H1 (cell line): Measurements from ENCODE around the gene ATG7. TPM values are rescaled to one million over a fixed set of nuclear protein-coding genes. Genes with fewer than 3 reads are reported as not detected.

Experiments
- CTCF ChIA-PET: fragments of 300-600 bp; sonication (Branson Sonifier 250); formaldehyde crosslinking; loops from one replicate; lab custom pipeline; 2021; ENCODE audit not compliant: partially characterized antibody; lab: Charles Lee
- POLR2A ChIA-PET: fragments of 300-600 bp; sonication (Branson Sonifier 250); formaldehyde crosslinking; loops from one replicate; lab custom pipeline; 2021; ENCODE audit warnings: inconsistent platforms; ENCODE audit not compliant: partially characterized antibody; lab: Charles Lee
- DNase-seq, 2 experiments: peaks; one replicate each; pipeline versions ENCODE4 v3.0.0 to v3.0.0-alpha.2; 2010 to 2022; ENCODE audit warnings: low spot score in 2 of 2, low read depth in 1 of 2, mixed read lengths in 1 of 2
- FAIRE-seq: peaks from 2 replicates; lab custom pipeline; 2011; peaks lifted over from hg19 to GRCh38; lab: Jason Lieb, UNC
- H2AFZ ChIP-seq: 2 replicates; pipeline ENCODE4 v1.8.1; 2012; ENCODE audit warnings: low read length, inconsistent platforms
- H2AK5ac ChIP-seq: 2 replicates; pipeline ENCODE4 v1.6.1; 2013; ENCODE audit warnings: low read depth, low read length
- H2BK120ac ChIP-seq: replicated peaks from 2 replicates; pipeline ENCODE3; 2013; ENCODE audit warnings: low read depth, low read length, inconsistent platforms
- H2BK12ac ChIP-seq: 2 replicates; pipeline ENCODE4 v1.6.1; 2013; ENCODE audit warnings: low read depth, low read length
- H2BK15ac ChIP-seq: 2 replicates; pipeline ENCODE4 v1.6.1; 2013; ENCODE audit warnings: low read length
- H2BK20ac ChIP-seq: 2 replicates; pipeline ENCODE4 v1.6.1; 2013; ENCODE audit warnings: low read length
- H2BK5ac ChIP-seq: 2 replicates; pipeline ENCODE4 v1.6.1; 2013; ENCODE audit warnings: low read depth, low read length
- H3K14ac ChIP-seq: 2 replicates; pipeline ENCODE4 v1.6.1; 2013; ENCODE audit warnings: inconsistent platforms; ENCODE audit not compliant: insufficient read length
- H3K18ac ChIP-seq: 2 replicates; pipeline ENCODE4 v1.6.1; 2013; ENCODE audit warnings: low read length; ENCODE audit errors: extremely low read depth
- H3K23ac ChIP-seq: 2 replicates; pipeline ENCODE4 v1.6.1; 2013; ENCODE audit warnings: inconsistent platforms; ENCODE audit not compliant: insufficient read length
- H3K23me2 ChIP-seq: 2 replicates; pipeline ENCODE4 v1.6.1; 2013; ENCODE audit warnings: low read depth, low read length
- H3K27ac ChIP-seq: 2 replicates; pipeline ENCODE4 v1.6.1; 2011; ENCODE audit warnings: low read depth, low read length, inconsistent platforms
- H3K27me3 ChIP-seq, 4 experiments: replicated peaks in 1 of 4; 1 replicate in 1 of 4; 2 replicates in 3 of 4; pipeline versions ENCODE4 v1.6.1 to v1.8.1; 2011 to 2013; ENCODE audit warnings: low read length in 3 of 4, mild to moderate bottlenecking in 3 of 4, inconsistent platforms in 2 of 4, mixed read lengths in 2 of 4, moderate library complexity in 1 of 4; ENCODE audit not compliant: control insufficient read depth in 3 of 4, insufficient read depth in 3 of 4; ENCODE audit errors: extremely low read depth in 1 of 4
- H3K36me3 ChIP-seq, 4 experiments: 2 replicates each; pipeline versions ENCODE4 v1.6.1 to v1.8.1; 2011 to 2013; ENCODE audit warnings: mild to moderate bottlenecking in 4 of 4, low read length in 3 of 4, moderate library complexity in 2 of 4, control low read depth in 1 of 4, inconsistent platforms in 1 of 4; ENCODE audit not compliant: insufficient read depth in 4 of 4, control insufficient read depth in 2 of 4
- H3K4ac ChIP-seq: replicated peaks from 2 replicates; pipeline ENCODE3; 2013; ENCODE audit warnings: low read length, low read depth, mixed read lengths, inconsistent platforms; ENCODE audit not compliant: insufficient read length
- H3K4me1 ChIP-seq, 4 experiments: replicated peaks in 1 of 4; 1 replicate in 1 of 4; 2 replicates in 3 of 4; pipeline versions ENCODE4 v1.6.1 to v1.8.1; 2011 to 2013; ENCODE audit warnings: low read length in 3 of 4, inconsistent platforms in 2 of 4, mixed read lengths in 1 of 4; ENCODE audit not compliant: insufficient read depth in 4 of 4, control insufficient read depth in 3 of 4
- H3K4me2 ChIP-seq, 2 experiments: 2 replicates each; pipeline versions ENCODE4 v1.6.1 to v1.8.1; 2011 to 2013; ENCODE audit warnings: low read depth in 2 of 2, low read length in 2 of 2, control low read depth in 1 of 2, inconsistent platforms in 1 of 2, mild to moderate bottlenecking in 1 of 2; ENCODE audit not compliant: insufficient read depth in 1 of 2
- H3K4me3 ChIP-seq, 4 experiments: fragments of 200-600, 300-600 bp in 1 of 4; sonication (generic), shearing (Covaris generic), sonication (Bioruptor Twin) in 1 of 4; 2 replicates each; pipeline versions ENCODE4 v1.5.1 to v1.8.1; 2011 to 2016; ENCODE audit warnings: low read length in 4 of 4, low read depth in 3 of 4, control low read depth in 2 of 4, inconsistent platforms in 2 of 4, mild to moderate bottlenecking in 2 of 4, mixed read lengths in 1 of 4, moderate library complexity in 1 of 4; ENCODE audit not compliant: insufficient read depth in 2 of 4; ENCODE audit errors: extremely low read depth in 1 of 4
- H3K56ac ChIP-seq: replicated peaks from 2 replicates; pipeline ENCODE3; 2013; ENCODE audit warnings: low read depth, mild to moderate bottlenecking, mixed read lengths, low read length, inconsistent platforms; ENCODE audit not compliant: insufficient read length
- H3K79me1 ChIP-seq: 2 replicates; pipeline ENCODE4 v1.6.1; 2013; ENCODE audit warnings: low read depth, low read length, control low read depth
- H3K79me2 ChIP-seq, 2 experiments: 2 replicates each; pipeline versions ENCODE4 v1.6.1 to v1.8.1; 2012 to 2013; ENCODE audit warnings: low read length in 2 of 2, mild to moderate bottlenecking in 2 of 2, inconsistent platforms in 1 of 2; ENCODE audit not compliant: insufficient read depth in 2 of 2, control insufficient read depth in 1 of 2
- H3K9ac ChIP-seq, 4 experiments: replicated peaks in 1 of 4; 1 replicate in 1 of 4; 2 replicates in 3 of 4; pipeline versions ENCODE4 v1.6.1 to v1.8.1; 2011 to 2013; ENCODE audit warnings: low read depth in 3 of 4, low read length in 3 of 4, control low read depth in 2 of 4, mild to moderate bottlenecking in 2 of 4, moderate library complexity in 2 of 4, inconsistent platforms in 1 of 4; ENCODE audit errors: extremely low read depth in 1 of 4
- H3K9me3 ChIP-seq, 2 experiments: 2 replicates each; pipeline versions ENCODE4 v1.6.1 to v1.8.1; 2012 to 2013; ENCODE audit warnings: mild to moderate bottlenecking in 2 of 2, moderate library complexity in 2 of 2, control low read depth in 1 of 2, inconsistent platforms in 1 of 2, low read depth in 1 of 2, low read length in 1 of 2, mixed read lengths in 1 of 2; ENCODE audit not compliant: insufficient read depth in 2 of 2
- H4K20me1 ChIP-seq, 2 experiments: replicated peaks in 1 of 2; 2 replicates each; pipeline versions ENCODE3 to v1.8.1; 2011 to 2013; ENCODE audit warnings: inconsistent platforms in 2 of 2, low read length in 2 of 2, mild to moderate bottlenecking in 1 of 2; ENCODE audit not compliant: insufficient read depth in 2 of 2, control insufficient read depth in 1 of 2
- H4K5ac ChIP-seq: 2 replicates; pipeline ENCODE4 v1.6.1; 2013; ENCODE audit warnings: low read length, low read depth, mixed read lengths, inconsistent platforms; ENCODE audit not compliant: insufficient read length
- H4K8ac ChIP-seq: 2 replicates; pipeline ENCODE4 v1.8.0; 2013; ENCODE audit warnings: mild to moderate bottlenecking, moderate library complexity, low read length, inconsistent platforms; ENCODE audit not compliant: insufficient read depth; ENCODE audit errors: extremely low read depth
- H4K91ac ChIP-seq: replicated peaks from 2 replicates; pipeline ENCODE3; 2013; ENCODE audit warnings: low read length, mixed read lengths, inconsistent platforms; ENCODE audit not compliant: insufficient read length
- BACH1 ChIP-seq: IDR thresholded peaks from 2 replicates; pipeline ENCODE4 v1.6.1; 2012; ENCODE audit warnings: low read length, improper control_type of control experiment
- WGBS, 2 experiments: shearing (Covaris generic) in 1 of 2; methylation state at CpG; one replicate each; pipeline versions ENCODE4 v1.1.6 to v1.1.7; 2013 to 2015; ENCODE audit warnings: low lambda C conversion rate in 2 of 2, mixed read lengths in 2 of 2, inconsistent platforms in 1 of 2, low coverage in 1 of 2, missing lambda C conversion rate in 1 of 2; ENCODE audit not compliant: insufficient replicate concordance in 2 of 2, insufficient coverage in 1 of 2, insufficient read length in 1 of 2; ENCODE audit errors: extremely low coverage in 1 of 2, missing lambda C conversion rate in 1 of 2; 5-methylcytosine and 5-hydroxymethylcytosine counted together
- polyA plus RNA-seq, 7 experiments: library from polyadenylated mRNA; depleted of rRNA in 3 of 7; stranded (reverse) in 5 of 7; unstranded in 2 of 7; fragments of >200 nt in 5 of 7; fragments of 200-250 nt in 2 of 7; gene quantifications; 1 replicate in 5 of 7; 2 replicates in 1 of 7; 4 replicates in 1 of 7; pipeline versions ENCODE4 v1.2.1 to v1.2.3, GENCODE V29; 2011 to 2013; ENCODE audit warnings: missing spikeins in 2 of 7, mixed read lengths in 2 of 7
- total RNA-seq: library from RNA; stranded (reverse); fragmentation: NEBNext Ultra II Directional; extraction: Animal tissue kit (Norgen Biotek cat#: 25700); gene quantifications from 2 replicates; pipeline ENCODE4 v1.2.1, GENCODE V29; 2021

Gene ATG7
- total and polyA plus RNA-seq, 2 of the 8 experiments (the other 6 are each of a cell fraction or from before 2014, with no cell fraction given) = 15.0 to 19.1 TPM

- H4K5ac ChIP-seq = no peak overlapping the region
- no peak overlapping the region for H2BK12ac ChIP-seq
- H3K23me2 ChIP-seq = no peaks in the 10 kb centered on the region
- H3K9ac ChIP-seq = no peak overlapping the region
- CTCF ChIA-PET = interaction anchor here (1.3 to 3.1 kb wide), 2 partner anchors 12 to 340 kb away, joined by 3 to 23 read pairs; no protein-coding TSS in a partner anchor
- no peak for FAIRE-seq
- no peak overlapping the region for H4K8ac ChIP-seq
- H2BK120ac ChIP-seq = no peak overlapping the region
- no peak overlapping the region for H3K27ac ChIP-seq
- no peak for DNase-seq
- H3K27me3 ChIP-seq = no peaks in the 10 kb centered on the region
- no peak overlapping the region for H2AFZ ChIP-seq
- H3K23ac ChIP-seq = no peak overlapping the region
- H4K91ac ChIP-seq = no peak overlapping the region
- H3K18ac ChIP-seq = no peak overlapping the region
- no peaks in the 10 kb centered on the region for H3K79me2 ChIP-seq
- H2AK5ac ChIP-seq = no peak overlapping the region
- no peak overlapping the region for H2BK15ac ChIP-seq
- H3K4me3 ChIP-seq = no peak overlapping the region
- no peak overlapping the region for H3K14ac ChIP-seq
- POLR2A ChIA-PET = no interaction called here
- no peak overlapping the region for H3K56ac ChIP-seq
- no peaks in the 10 kb centered on the region for H3K79me1 ChIP-seq
- H2BK5ac ChIP-seq = no peak overlapping the region
- no peak overlapping the region for H3K4ac ChIP-seq
- H4K20me1 ChIP-seq = peaks cover 0 to 2% of the 10 kb centered on the region in 2 experiments
- H2BK20ac ChIP-seq = no peak overlapping the region
- H3K9me3 ChIP-seq = no peaks in the 10 kb centered on the region
- no peak for TF ChIP-seq BACH1
- no peak overlapping the region for H3K4me2 ChIP-seq
- peaks cover 0 to 4% (median 2%) of the 10 kb centered on the region in 4 experiments; a peak in 2 of 8 replicates for H3K36me3 ChIP-seq
- 89% methylated on average over 2 of the region's 2 CpGs; no CpG with 5 or more reads in 1 of the 2 experiments for WGBS, 2 experiments
- H3K4me1 ChIP-seq = no peaks in the 10 kb centered on the region
Observed at GRCh38 chr3:11322931-11323330, 50.7 kb downstream of the ATG7 start.
